ENCODE results near the gene LRRC7. TPM values are rescaled to one million over a fixed set of nuclear protein-coding genes. Genes with fewer than 3 reads are reported as not detected.

The LRRC7 gene
- total RNA-seq, 5 donors from 2014 or later (not counting 1 experiment from before 2014, with no cell fraction given): 0.13 to 4.0 (median 0.54) TPM

- H3K27me3 Mint-ChIP-seq: no peaks in the 10 kb centered on the region
- no peaks in the 10 kb centered on the region for H3K4me1 Mint-ChIP-seq
- CTCF ChIA-PET: no interaction called here
These were observed 185.1 kb downstream of the LRRC7 start for GRCh38 chr1:69752831-69753230.

GRCh38 chr1:69754521-69754920 lies 186.8 kb downstream of the LRRC7 start:
- no peaks in the 10 kb centered on the region for H3K4me1 ChIP-seq (ENCODE audit: control insufficient read depth in 1 of 2, extremely low read depth in 1 of 2, insufficient read depth in 2 of 2, low read length in 2 of 2)
- H3K4me3 Mint-ChIP-seq: no peak overlapping the region
- peaks cover 0 to 8% (median 8%) of the 10 kb centered on the region in 3 donors for H3K9me3 Mint-ChIP-seq
- no peaks in the 10 kb centered on the region for H3K4me1 Mint-ChIP-seq
- no peaks in the 10 kb centered on the region for H3K27me3 ChIP-seq (replicated peaks in 1 of 2; ENCODE audit: control insufficient read depth in 2 of 2, extremely low read depth in 1 of 2, insufficient read depth in 2 of 2, low read length in 1 of 2)
- H3K9me3 ChIP-seq: no peaks in the 10 kb centered on the region
- DNase-seq (no peak), ATAC-seq (replicated peaks in 1 of 4) (no peak)
- ChIA-PET POLR2A (no interaction called here), CTCF (no interaction called here)
- no peak overlapping the region for H3K27ac Mint-ChIP-seq
- no peak overlapping the region for H3K4me3 ChIP-seq (ENCODE audit: control insufficient read depth in 1 of 2, extremely low read depth in 1 of 2, low read length in 1 of 2)
- no peak overlapping the region for H3K27ac ChIP-seq (ENCODE audit: low read length)
- no peaks in the 10 kb centered on the region for H3K27me3 Mint-ChIP-seq
- no peaks in the 10 kb centered on the region for H3K36me3 Mint-ChIP-seq
- WGBS (ENCODE audit: insufficient coverage): 67% methylated on average over 2 of the region's 3 CpGs
- no peaks in the 10 kb centered on the region for H3K36me3 ChIP-seq (ENCODE audit: control insufficient read depth in 2 of 2, extremely low read depth in 1 of 2, insufficient read depth in 1 of 2, low read length in 1 of 2)

More at GRCh38 chr1:69752831-69753230, 185.1 kb downstream of the LRRC7 start:
- Histone ChIP-seq H3K9me3 (no peaks in the 10 kb centered on the region), H3K4me3 (ENCODE audit: control insufficient read depth in 1 of 2, extremely low read depth in 1 of 2, low read length in 1 of 2) (no peak overlapping the region), H3K27me3 (replicated peaks in 1 of 2; ENCODE audit: control insufficient read depth in 2 of 2, extremely low read depth in 1 of 2, insufficient read depth in 2 of 2, low read length in 1 of 2) (no peaks in the 10 kb centered on the region), H3K4me1 (ENCODE audit: control insufficient read depth in 1 of 2, extremely low read depth in 1 of 2, insufficient read depth in 2 of 2, low read length in 2 of 2) (no peaks in the 10 kb centered on the region), H3K36me3 (ENCODE audit: control insufficient read depth in 2 of 2, extremely low read depth in 1 of 2, insufficient read depth in 1 of 2, low read length in 1 of 2) (no peaks in the 10 kb centered on the region), H3K27ac (ENCODE audit: low read length) (no peak overlapping the region)
- Mint-ChIP-seq H3K9me3 (peaks cover 0 to 8% (median 7%) of the 10 kb centered on the region in 3 donors), H3K27ac (no peak overlapping the region), H3K36me3 (no peaks in the 10 kb centered on the region), H3K4me3 (no peak overlapping the region)
- ATAC-seq (replicated peaks in 1 of 4) (no peak), DNase-seq (no peak)
- POLR2A ChIA-PET: no interaction called here
- no CpG with 5 or more reads among the region's 2 CpGs for WGBS (ENCODE audit: insufficient coverage)

GRCh38 chr1:69755647-69756046 lies 187.9 kb downstream of the LRRC7 start:
- Mint-ChIP-seq H3K27me3 (no peaks in the 10 kb centered on the region), H3K4me1 (no peaks in the 10 kb centered on the region), H3K4me3 (no peak overlapping the region), H3K27ac (no peak overlapping the region), H3K36me3 (no peaks in the 10 kb centered on the region), H3K9me3 (peaks cover 0 to 8% (median 8%) of the 10 kb centered on the region in 3 donors)
- WGBS (ENCODE audit: insufficient coverage): no CpG with 5 or more reads among the region's 1 CpG
- POLR2A ChIA-PET: no interaction called here
- DNase-seq: no peak
- H3K36me3 ChIP-seq (ENCODE audit: control insufficient read depth in 2 of 2, extremely low read depth in 1 of 2, insufficient read depth in 1 of 2, low read length in 1 of 2): no peaks in the 10 kb centered on the region
- no peaks in the 10 kb centered on the region for H3K9me3 ChIP-seq
- no peak overlapping the region for H3K4me3 ChIP-seq (ENCODE audit: control insufficient read depth in 1 of 2, extremely low read depth in 1 of 2, low read length in 1 of 2)
- no peaks in the 10 kb centered on the region for H3K4me1 ChIP-seq (ENCODE audit: control insufficient read depth in 1 of 2, extremely low read depth in 1 of 2, insufficient read depth in 2 of 2, low read length in 2 of 2)
- H3K27me3 ChIP-seq (replicated peaks in 1 of 2; ENCODE audit: control insufficient read depth in 2 of 2, extremely low read depth in 1 of 2, insufficient read depth in 2 of 2, low read length in 1 of 2): no peaks in the 10 kb centered on the region
- CTCF ChIA-PET: no interaction called here
- H3K27ac ChIP-seq (ENCODE audit: low read length): no peak overlapping the region
- ATAC-seq (replicated peaks in 1 of 4): no peak

GRCh38 chr1:69765951-69766350 lies 198.2 kb downstream of the LRRC7 start:
- no peaks in the 10 kb centered on the region for H3K9me3 ChIP-seq
- H3K4me3 ChIP-seq (ENCODE audit: control insufficient read depth in 1 of 2, extremely low read depth in 1 of 2, low read length in 1 of 2): no peak overlapping the region
- H3K4me3 Mint-ChIP-seq: no peak overlapping the region
- no CpG with 5 or more reads among the region's 2 CpGs for WGBS (ENCODE audit: insufficient coverage)
- no peaks in the 10 kb centered on the region for H3K27me3 ChIP-seq (replicated peaks in 1 of 2; ENCODE audit: control insufficient read depth in 2 of 2, extremely low read depth in 1 of 2, insufficient read depth in 2 of 2, low read length in 1 of 2)
- no peak overlapping the region for H3K27ac ChIP-seq (ENCODE audit: low read length)
- POLR2A ChIA-PET: no interaction called here
- H3K36me3 ChIP-seq (ENCODE audit: control insufficient read depth in 2 of 2, extremely low read depth in 1 of 2, insufficient read depth in 1 of 2, low read length in 1 of 2): no peaks in the 10 kb centered on the region
- no peaks in the 10 kb centered on the region for H3K4me1 ChIP-seq (ENCODE audit: control insufficient read depth in 1 of 2, extremely low read depth in 1 of 2, insufficient read depth in 2 of 2, low read length in 2 of 2)
- H3K36me3 Mint-ChIP-seq: no peaks in the 10 kb centered on the region
- peaks cover 0 to 13% (median under 1%) of the 10 kb centered on the region in 3 donors for H3K9me3 Mint-ChIP-seq
- no peaks in the 10 kb centered on the region for H3K4me1 Mint-ChIP-seq
- no peak for ATAC-seq (replicated peaks in 1 of 4)
- H3K27ac Mint-ChIP-seq: no peak overlapping the region
- no peak for DNase-seq
- no peaks in the 10 kb centered on the region for H3K27me3 Mint-ChIP-seq
- CTCF ChIA-PET: no interaction called here

GRCh38 chr1:69766431-69767180 lies 198.9 kb downstream of the LRRC7 start:
- ChIA-PET POLR2A (no interaction called here), CTCF (no interaction called here)
- Mint-ChIP-seq H3K27ac (no peak overlapping the region), H3K4me3 (no peak overlapping the region), H3K9me3 (peaks cover 0 to 12% (median 0%) of the 10 kb centered on the region in 3 donors), H3K4me1 (no peaks in the 10 kb centered on the region), H3K27me3 (no peaks in the 10 kb centered on the region), H3K36me3 (no peaks in the 10 kb centered on the region)
- H3K27me3 ChIP-seq (replicated peaks in 1 of 2; ENCODE audit: control insufficient read depth in 2 of 2, extremely low read depth in 1 of 2, insufficient read depth in 2 of 2, low read length in 1 of 2): no peaks in the 10 kb centered on the region
- H3K4me3 ChIP-seq (ENCODE audit: control insufficient read depth in 1 of 2, extremely low read depth in 1 of 2, low read length in 1 of 2): no peak overlapping the region
- 80% methylated on average over 2 of the region's 7 CpGs for WGBS (ENCODE audit: insufficient coverage)
- H3K4me1 ChIP-seq (ENCODE audit: control insufficient read depth in 1 of 2, extremely low read depth in 1 of 2, insufficient read depth in 2 of 2, low read length in 2 of 2): no peaks in the 10 kb centered on the region
- DNase-seq: no peak
- H3K36me3 ChIP-seq (ENCODE audit: control insufficient read depth in 2 of 2, extremely low read depth in 1 of 2, insufficient read depth in 1 of 2, low read length in 1 of 2): no peaks in the 10 kb centered on the region
- H3K9me3 ChIP-seq: no peaks in the 10 kb centered on the region
- H3K27ac ChIP-seq (ENCODE audit: low read length): no peak overlapping the region
- no peak for ATAC-seq (replicated peaks in 1 of 4)

GRCh38 chr1:69776555-69776954 lies 208.8 kb downstream of the LRRC7 start:
- no peak overlapping the region for H3K4me3 Mint-ChIP-seq
- no peaks in the 10 kb centered on the region for H3K36me3 Mint-ChIP-seq
- WGBS (ENCODE audit: insufficient coverage): no CpG with 5 or more reads among the region's 1 CpG
- Histone ChIP-seq H3K27me3 (replicated peaks in 1 of 2; ENCODE audit: control insufficient read depth in 2 of 2, extremely low read depth in 1 of 2, insufficient read depth in 2 of 2, low read length in 1 of 2) (no peaks in the 10 kb centered on the region), H3K4me1 (ENCODE audit: control insufficient read depth in 1 of 2, extremely low read depth in 1 of 2, insufficient read depth in 2 of 2, low read length in 2 of 2) (no peaks in the 10 kb centered on the region), H3K36me3 (ENCODE audit: control insufficient read depth in 2 of 2, extremely low read depth in 1 of 2, insufficient read depth in 1 of 2, low read length in 1 of 2) (no peaks in the 10 kb centered on the region), H3K9me3 (no peaks in the 10 kb centered on the region), H3K27ac (ENCODE audit: low read length) (no peak overlapping the region), H3K4me3 (ENCODE audit: control insufficient read depth in 1 of 2, extremely low read depth in 1 of 2, low read length in 1 of 2) (no peak overlapping the region)
- no peaks in the 10 kb centered on the region for H3K27me3 Mint-ChIP-seq
- H3K9me3 Mint-ChIP-seq: peaks cover 0 to 15% (median 0%) of the 10 kb centered on the region in 3 donors
- DNase-seq (no peak), ATAC-seq (replicated peaks in 1 of 4) (no peak)
- H3K4me1 Mint-ChIP-seq: no peaks in the 10 kb centered on the region
- no peak overlapping the region for H3K27ac Mint-ChIP-seq
- ChIA-PET CTCF (no interaction called here), POLR2A (no interaction called here)

GRCh38 chr1:69777423-69777822 lies 209.7 kb downstream of the LRRC7 start:
- Histone ChIP-seq H3K27me3 (replicated peaks in 1 of 2; ENCODE audit: control insufficient read depth in 2 of 2, extremely low read depth in 1 of 2, insufficient read depth in 2 of 2, low read length in 1 of 2) (no peaks in the 10 kb centered on the region), H3K9me3 (no peaks in the 10 kb centered on the region), H3K36me3 (ENCODE audit: control insufficient read depth in 2 of 2, extremely low read depth in 1 of 2, insufficient read depth in 1 of 2, low read length in 1 of 2) (no peaks in the 10 kb centered on the region), H3K4me1 (ENCODE audit: control insufficient read depth in 1 of 2, extremely low read depth in 1 of 2, insufficient read depth in 2 of 2, low read length in 2 of 2) (no peaks in the 10 kb centered on the region), H3K4me3 (ENCODE audit: control insufficient read depth in 1 of 2, extremely low read depth in 1 of 2, low read length in 1 of 2) (no peak overlapping the region), H3K27ac (ENCODE audit: low read length) (no peak overlapping the region)
- H3K4me1 Mint-ChIP-seq: no peaks in the 10 kb centered on the region
- ATAC-seq (replicated peaks in 1 of 4) (no peak), DNase-seq (no peak)
- H3K9me3 Mint-ChIP-seq: peaks cover 0 to 12% (median 0%) of the 10 kb centered on the region in 3 donors
- H3K27ac Mint-ChIP-seq: no peak overlapping the region
- no peaks in the 10 kb centered on the region for H3K27me3 Mint-ChIP-seq
- no peak overlapping the region for H3K4me3 Mint-ChIP-seq
- ChIA-PET POLR2A (no interaction called here), CTCF (no interaction called here)
- H3K36me3 Mint-ChIP-seq: no peaks in the 10 kb centered on the region
- 0% methylated on average over 1 of the region's 1 CpG for WGBS (ENCODE audit: insufficient coverage)

Measured in T-cell (primary cell).